K562 (cell line): ENCODE measurements around the gene MYO15A. TPM values are rescaled to one million over a fixed set of nuclear protein-coding genes. Genes with fewer than 3 reads are reported as not detected.

Experiments
- ATAC-seq: fragments of 200-7000 bp; cut with Tn5 transposase; 3 replicates; pipeline ENCODE4 v1.9.1; 2020; ENCODE audit warnings: moderate library complexity
- BruUV-seq: library from RNA; stranded (reverse); fragments of 400-500 nt; replicated peaks from 2 replicates; lab custom pipeline; 2021; lab: Mats Ljungman, UMichigan
- CTCF ChIA-PET: fragments of 300-600 bp; formaldehyde crosslinking; extraction: SDS; loops from one replicate; lab custom pipeline; 2021; ENCODE audit warnings: low intra/inter-chr PET ratio; lab: Yijun Ruan, JAX
- POLR2A ChIA-PET: fragments of 300-600, 350-650 bp; sonication (Branson Sonifier 250); formaldehyde crosslinking; extraction: SDS; loops from one replicate; lab custom pipeline; 2021; ENCODE audit warnings: antibody characterized with exemption, inconsistent platforms; lab: Yijun Ruan, JAX
- DNase-seq, 4 experiments: peaks; one replicate each; pipeline versions ENCODE4 v3.0.0 to v3.0.0-alpha.2; 2011 to 2018; ENCODE audit warnings: low spot score in 3 of 4, mixed read lengths in 3 of 4; ENCODE audit errors: extremely low read depth in 1 of 4
- FAIRE-seq: peaks from 2 replicates; lab custom pipeline; 2011; peaks lifted over from hg19 to GRCh38; lab: Jason Lieb, UNC
- H2AFZ ChIP-seq: 2 replicates; pipeline ENCODE4 v1.6.0; 2011; ENCODE audit warnings: low read depth, low read length, control low read depth, inconsistent platforms
- H3K27ac ChIP-seq: fragments of 200-600 bp; 3 replicates; pipeline ENCODE4 v1.8.0; 2011; ENCODE audit warnings: low read depth, mild to moderate bottlenecking, control low read depth, inconsistent platforms, low read length, moderate library complexity, mixed read lengths; ENCODE audit errors: extremely low read depth
- H3K27me3 ChIP-seq, 2 experiments: fragments of 300-600 bp in 1 of 2; 2 replicates in 1 of 2; 3 replicates in 1 of 2; pipeline versions ENCODE4 v1.6.0 to v1.8.0; 2011; ENCODE audit warnings: inconsistent platforms in 2 of 2, low read length in 2 of 2, mild to moderate bottlenecking in 1 of 2, mixed read lengths in 1 of 2, moderate library complexity in 1 of 2; ENCODE audit not compliant: control insufficient read depth in 2 of 2, insufficient read depth in 2 of 2
- H3K36me3 ChIP-seq: fragments of 300-600 bp; 3 replicates; pipeline ENCODE4 v1.8.0; 2011; ENCODE audit warnings: mild to moderate bottlenecking, low read length, inconsistent platforms; ENCODE audit not compliant: control insufficient read depth, insufficient read depth
- H3K4me1 ChIP-seq, 2 experiments: fragments of 200-600 bp in 1 of 2; replicated peaks in 1 of 2; 2 replicates in 1 of 2; 3 replicates in 1 of 2; pipeline versions ENCODE4 v1.5.1 to v1.8.0; 2011; ENCODE audit warnings: inconsistent platforms in 2 of 2, low read length in 2 of 2, mild to moderate bottlenecking in 1 of 2, mixed read lengths in 1 of 2, moderate library complexity in 1 of 2; ENCODE audit not compliant: control insufficient read depth in 2 of 2, insufficient read depth in 2 of 2
- H3K4me2 ChIP-seq: 2 replicates; pipeline ENCODE4 v1.6.1; 2011; ENCODE audit warnings: low read length, control low read depth, inconsistent platforms, mixed read lengths; ENCODE audit not compliant: insufficient read depth
- H3K4me3 ChIP-seq: fragments of 200-600 bp; sonication (generic), shearing (Covaris generic); 2 replicates; pipeline ENCODE4 v1.5.1; 2016; ENCODE audit warnings: control low read depth, inconsistent platforms
- H3K79me2 ChIP-seq: fragments of 200-600 bp; 3 replicates; pipeline ENCODE4 v1.8.0; 2011; ENCODE audit warnings: low read length, inconsistent platforms; ENCODE audit not compliant: control insufficient read depth, insufficient read depth
- H3K9ac ChIP-seq, 2 experiments: 2 replicates each; pipeline versions ENCODE4 v1.6.0 to v1.6.1; 2011; ENCODE audit warnings: low read depth in 2 of 2, low read length in 2 of 2, control low read depth in 1 of 2, inconsistent platforms in 1 of 2, mild to moderate bottlenecking in 1 of 2, mixed read lengths in 1 of 2; ENCODE audit not compliant: insufficient read depth in 1 of 2
- H3K9me1 ChIP-seq: one replicate; pipeline ENCODE4 v1.6.0; 2011; ENCODE audit warnings: inconsistent platforms, mild to moderate bottlenecking, low read length, moderate library complexity; ENCODE audit not compliant: control insufficient read depth, insufficient read depth
- H3K9me3 ChIP-seq: replicated peaks from 2 replicates; pipeline ENCODE4 v1.5.1; 2011; ENCODE audit warnings: low read depth, low read length, inconsistent platforms; ENCODE audit not compliant: control insufficient read depth, insufficient read depth
- H4K20me1 ChIP-seq: replicated peaks from 2 replicates; pipeline ENCODE4 v1.6.1; 2011; ENCODE audit warnings: low read length, inconsistent platforms, mixed read lengths; ENCODE audit not compliant: control insufficient read depth, insufficient read depth
- CHCHD3 ChIP-seq: fragments of 250-450 bp; sonication (Bioruptor Pico); IDR thresholded peaks from 2 replicates; pipeline ENCODE4 v2.1.2; 2022; ENCODE audit warnings: mild to moderate bottlenecking
- COPS2 ChIP-seq: fragments of 450-650 bp; conservative IDR thresholded peaks from 2 replicates; pipeline ENCODE4 v1.6.1; 2016; ENCODE audit warnings: mild to moderate bottlenecking, moderate library complexity
- CREBBP ChIP-seq: IDR thresholded peaks from one replicate; pipeline ENCODE4 v1.6.1; 2012; ENCODE audit warnings: low read depth, mild to moderate bottlenecking, control low read depth, inconsistent platforms, low read length
- GABPB2 ChIP-seq: fragments of 250-450 bp; sonication (Bioruptor Pico); conservative IDR thresholded peaks from 2 replicates; pipeline ENCODE4 v1.5.1; 2021; ENCODE audit warnings: mild to moderate bottlenecking
- POLR2AphosphoS2 ChIP-seq: IDR thresholded peaks from 2 replicates; pipeline ENCODE4 v1.6.1; 2012; ENCODE audit warnings: low read length, improper control_type of control experiment
- RHOXF2B ChIP-seq: fragments of 250-450 bp; sonication (Bioruptor Pico); conservative IDR thresholded peaks from 2 replicates; pipeline ENCODE4 v1.5.1; 2021
- SAFB2 ChIP-seq: fragments of 200-400 bp; formaldehyde crosslinking; IDR thresholded peaks from 2 replicates; pipeline ENCODE4 v1.6.1; 2018; ENCODE audit warnings: borderline replicate concordance, low read length, low read depth, moderate library complexity; ENCODE audit not compliant: severe bottlenecking
- XRCC5 ChIP-seq: fragments of 200-400 bp; formaldehyde crosslinking; IDR thresholded peaks from 2 replicates; pipeline ENCODE4 v1.6.1; 2017; ENCODE audit warnings: low read depth, mild to moderate bottlenecking, low read length
- ZNF143 ChIP-seq: sonication (generic); formaldehyde crosslinking; IDR thresholded peaks from 2 replicates; pipeline ENCODE4 v1.9.0; 2022; ENCODE audit warnings: mild to moderate bottlenecking, missing genetic modification reagents
- ZNF717 ChIP-seq: fragments of 250-450 bp; sonication (Bioruptor Pico); IDR thresholded peaks from 2 replicates; pipeline ENCODE4 v1.5.0; 2021
- ZNF766 ChIP-seq: fragments of 200-800 bp; sonication (Bioruptor generic); conservative IDR thresholded peaks from 2 replicates; pipeline ENCODE4 v1.6.1; 2016; ENCODE audit warnings: missing genetic modification characterization, missing compliant biosample characterization
- ZNF830 ChIP-seq: fragments of 250-450 bp; sonication (Bioruptor Pico); IDR thresholded peaks from 2 replicates; pipeline ENCODE4 v1.5.0; 2021; ENCODE audit warnings: mild to moderate bottlenecking
- WGBS: fragments of 100-300 bp; shearing (Covaris generic); methylation state at CpG from one replicate; pipeline ENCODE4 v1.1.6; 2016; ENCODE audit warnings: low coverage, mixed read lengths; ENCODE audit not compliant: insufficient coverage; ENCODE audit errors: missing lambda C conversion rate; 5-methylcytosine and 5-hydroxymethylcytosine counted together
- in situ Hi-C: fragments of 300-500 bp; cut with MboI; formaldehyde crosslinking; loops from 4 replicates; pipeline ENCODE4 v1.15.0; 2018; ENCODE audit warnings: inconsistent platforms, mixed read lengths
- intact Hi-C: fragments of 100-400 bp; cut with micrococcal nuclease; formaldehyde crosslinking; loops from 2 replicates; pipeline ENCODE4 v1.14.2; 2022
- polyA plus RNA-seq, 8 experiments: library from polyadenylated mRNA; depleted of rRNA in 4 of 8; stranded (reverse) in 5 of 8; unstranded in 3 of 8; fragments of >200 nt; fragmentation: Nextera tagmentation in 2 of 8; fragmentation: Illumina TruSeq in 1 of 8; extraction: Ambion mirVana in 2 of 8; extraction: Trizol in 1 of 8; gene quantifications; 2 replicates each; pipeline versions ENCODE4 v1.2.1 to v1.2.3, GENCODE V29; 2011 to 2014; ENCODE audit warnings: inconsistent platforms in 1 of 8, missing spikeins in 1 of 8
- total RNA-seq, 7 experiments: library from RNA; depleted of rRNA in 6 of 7; stranded (reverse); fragments of >200 nt in 6 of 7; fragmentation: Illumina TruSeq in 2 of 7; extraction: Trizol in 2 of 7; gene quantifications; 2 replicates each; pipeline versions ENCODE4 v1.2.1 to v1.2.3, GENCODE V29; 2011 to 2021; ENCODE audit warnings: low replicate concordance in 1 of 7
- TF ChIP-seq, protein P1 (sequence below): fragments of 450-650 bp; IDR thresholded peaks from 2 replicates; pipeline ENCODE4 v1.6.1; 2016; ENCODE audit warnings: mild to moderate bottlenecking, moderate library complexity

Gene MYO15A
- total and polyA plus RNA-seq, 9 of the 15 experiments (the other 6 are each of a cell fraction or from before 2014, with no cell fraction given): 0.05 to 0.88 (median 0.14) TPM; not detected in 1

GRCh38 chr17:18159551-18160120, 51.1 kb downstream of the MYO15A start:
- WGBS: 68% methylated on average over 2 of the region's 3 CpGs
- no peak for ATAC-seq
- in situ Hi-C loops (no loop called here), intact Hi-C loops (no loop called here)
- Histone ChIP-seq H3K9me1 (no peaks in the 10 kb centered on the region), H2AFZ (no peak overlapping the region), H3K27ac (no peak overlapping the region), H4K20me1 (no peaks in the 10 kb centered on the region; the same call in 1 of the 2 replicates), H3K79me2 (no peaks in the 10 kb centered on the region), H3K27me3 (no peaks in the 10 kb centered on the region), H3K9ac (no peak overlapping the region), H3K9me3 (no peaks in the 10 kb centered on the region), H3K36me3 (no peaks in the 10 kb centered on the region), H3K4me2 (no peak overlapping the region), H3K4me3 (no peak overlapping the region), H3K4me1 (peaks cover 36 to 58% of the 10 kb centered on the region in 2 experiments)
- no peak for DNase-seq
- POLR2A ChIA-PET: interaction anchor here (0.7 kb wide), 1 partner anchor 11 kb away, joined by 3 read pairs; no protein-coding TSS in a partner anchor
- CTCF ChIA-PET: no interaction called here
- no peak for FAIRE-seq
- no TSS peak for BruUV-seq
- TF ChIP-seq GABPB2 (no peak), CREBBP (no peak), XRCC5 (no peak), SAFB2 (no peak), ZNF143 (CRISPR knock-in tag) (no peak), CHCHD3 (CRISPR knock-in tag) (no peak), RHOXF2B (CRISPR knock-in tag) (no peak), ZNF766 (CRISPR knock-in tag) (no peak), ZNF830 (CRISPR knock-in tag) (no peak), POLR2AphosphoS2 (no peak), COPS2 (no peak), ZNF717 (CRISPR knock-in tag) (no peak)
- TF ChIP-seq, protein P1, sequence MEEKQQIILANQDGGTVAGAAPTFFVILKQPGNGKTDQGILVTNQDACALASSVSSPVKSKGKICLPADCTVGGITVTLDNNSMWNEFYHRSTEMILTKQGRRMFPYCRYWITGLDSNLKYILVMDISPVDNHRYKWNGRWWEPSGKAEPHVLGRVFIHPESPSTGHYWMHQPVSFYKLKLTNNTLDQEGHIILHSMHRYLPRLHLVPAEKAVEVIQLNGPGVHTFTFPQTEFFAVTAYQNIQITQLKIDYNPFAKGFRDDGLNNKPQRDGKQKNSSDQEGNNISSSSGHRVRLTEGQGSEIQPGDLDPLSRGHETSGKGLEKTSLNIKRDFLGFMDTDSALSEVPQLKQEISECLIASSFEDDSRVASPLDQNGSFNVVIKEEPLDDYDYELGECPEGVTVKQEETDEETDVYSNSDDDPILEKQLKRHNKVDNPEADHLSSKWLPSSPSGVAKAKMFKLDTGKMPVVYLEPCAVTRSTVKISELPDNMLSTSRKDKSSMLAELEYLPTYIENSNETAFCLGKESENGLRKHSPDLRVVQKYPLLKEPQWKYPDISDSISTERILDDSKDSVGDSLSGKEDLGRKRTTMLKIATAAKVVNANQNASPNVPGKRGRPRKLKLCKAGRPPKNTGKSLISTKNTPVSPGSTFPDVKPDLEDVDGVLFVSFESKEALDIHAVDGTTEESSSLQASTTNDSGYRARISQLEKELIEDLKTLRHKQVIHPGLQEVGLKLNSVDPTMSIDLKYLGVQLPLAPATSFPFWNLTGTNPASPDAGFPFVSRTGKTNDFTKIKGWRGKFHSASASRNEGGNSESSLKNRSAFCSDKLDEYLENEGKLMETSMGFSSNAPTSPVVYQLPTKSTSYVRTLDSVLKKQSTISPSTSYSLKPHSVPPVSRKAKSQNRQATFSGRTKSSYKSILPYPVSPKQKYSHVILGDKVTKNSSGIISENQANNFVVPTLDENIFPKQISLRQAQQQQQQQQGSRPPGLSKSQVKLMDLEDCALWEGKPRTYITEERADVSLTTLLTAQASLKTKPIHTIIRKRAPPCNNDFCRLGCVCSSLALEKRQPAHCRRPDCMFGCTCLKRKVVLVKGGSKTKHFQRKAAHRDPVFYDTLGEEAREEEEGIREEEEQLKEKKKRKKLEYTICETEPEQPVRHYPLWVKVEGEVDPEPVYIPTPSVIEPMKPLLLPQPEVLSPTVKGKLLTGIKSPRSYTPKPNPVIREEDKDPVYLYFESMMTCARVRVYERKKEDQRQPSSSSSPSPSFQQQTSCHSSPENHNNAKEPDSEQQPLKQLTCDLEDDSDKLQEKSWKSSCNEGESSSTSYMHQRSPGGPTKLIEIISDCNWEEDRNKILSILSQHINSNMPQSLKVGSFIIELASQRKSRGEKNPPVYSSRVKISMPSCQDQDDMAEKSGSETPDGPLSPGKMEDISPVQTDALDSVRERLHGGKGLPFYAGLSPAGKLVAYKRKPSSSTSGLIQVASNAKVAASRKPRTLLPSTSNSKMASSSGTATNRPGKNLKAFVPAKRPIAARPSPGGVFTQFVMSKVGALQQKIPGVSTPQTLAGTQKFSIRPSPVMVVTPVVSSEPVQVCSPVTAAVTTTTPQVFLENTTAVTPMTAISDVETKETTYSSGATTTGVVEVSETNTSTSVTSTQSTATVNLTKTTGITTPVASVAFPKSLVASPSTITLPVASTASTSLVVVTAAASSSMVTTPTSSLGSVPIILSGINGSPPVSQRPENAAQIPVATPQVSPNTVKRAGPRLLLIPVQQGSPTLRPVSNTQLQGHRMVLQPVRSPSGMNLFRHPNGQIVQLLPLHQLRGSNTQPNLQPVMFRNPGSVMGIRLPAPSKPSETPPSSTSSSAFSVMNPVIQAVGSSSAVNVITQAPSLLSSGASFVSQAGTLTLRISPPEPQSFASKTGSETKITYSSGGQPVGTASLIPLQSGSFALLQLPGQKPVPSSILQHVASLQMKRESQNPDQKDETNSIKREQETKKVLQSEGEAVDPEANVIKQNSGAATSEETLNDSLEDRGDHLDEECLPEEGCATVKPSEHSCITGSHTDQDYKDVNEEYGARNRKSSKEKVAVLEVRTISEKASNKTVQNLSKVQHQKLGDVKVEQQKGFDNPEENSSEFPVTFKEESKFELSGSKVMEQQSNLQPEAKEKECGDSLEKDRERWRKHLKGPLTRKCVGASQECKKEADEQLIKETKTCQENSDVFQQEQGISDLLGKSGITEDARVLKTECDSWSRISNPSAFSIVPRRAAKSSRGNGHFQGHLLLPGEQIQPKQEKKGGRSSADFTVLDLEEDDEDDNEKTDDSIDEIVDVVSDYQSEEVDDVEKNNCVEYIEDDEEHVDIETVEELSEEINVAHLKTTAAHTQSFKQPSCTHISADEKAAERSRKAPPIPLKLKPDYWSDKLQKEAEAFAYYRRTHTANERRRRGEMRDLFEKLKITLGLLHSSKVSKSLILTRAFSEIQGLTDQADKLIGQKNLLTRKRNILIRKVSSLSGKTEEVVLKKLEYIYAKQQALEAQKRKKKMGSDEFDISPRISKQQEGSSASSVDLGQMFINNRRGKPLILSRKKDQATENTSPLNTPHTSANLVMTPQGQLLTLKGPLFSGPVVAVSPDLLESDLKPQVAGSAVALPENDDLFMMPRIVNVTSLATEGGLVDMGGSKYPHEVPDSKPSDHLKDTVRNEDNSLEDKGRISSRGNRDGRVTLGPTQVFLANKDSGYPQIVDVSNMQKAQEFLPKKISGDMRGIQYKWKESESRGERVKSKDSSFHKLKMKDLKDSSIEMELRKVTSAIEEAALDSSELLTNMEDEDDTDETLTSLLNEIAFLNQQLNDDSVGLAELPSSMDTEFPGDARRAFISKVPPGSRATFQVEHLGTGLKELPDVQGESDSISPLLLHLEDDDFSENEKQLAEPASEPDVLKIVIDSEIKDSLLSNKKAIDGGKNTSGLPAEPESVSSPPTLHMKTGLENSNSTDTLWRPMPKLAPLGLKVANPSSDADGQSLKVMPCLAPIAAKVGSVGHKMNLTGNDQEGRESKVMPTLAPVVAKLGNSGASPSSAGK: no peak
